A549 treated with Hydrocortisone at 1 μM for 4 hours (cell line): Measurements from ENCODE around the gene LRIG2. TPM values are rescaled to one million over a fixed set of nuclear protein-coding genes. Genes with fewer than 3 reads are reported as not detected.

Experiments used
- total RNA-seq: library from RNA; stranded (reverse); fragments of 200-300 nt; extraction: Qiagen RNA extraction; gene quantifications from 5 replicates; pipeline ENCODE4 v1.2.3, GENCODE V29; 2022

The LRIG2 gene
- total RNA-seq, result 2.7 to 4.0 TPM (median 3.5 TPM) in 5 replicates

GRCh38 chr1:113072757-113073478 lies at the start of gene LRIG2:
Gene LRIG2 (plus strand): TSS chr1:113073198. CDS start chr1:113073407, 209 bp downstream.

Other genes starting within 250 kb of the LRIG2 start
- 38.8 to 60.2 TPM (median 42.8 TPM) in 5 replicates for gene SLC16A1, start 117.0 kb upstream of the LRIG2 start, total RNA-seq